HepG2 (cell line): ENCODE measurements around the gene ZDHHC21. TPM values are rescaled to one million over a fixed set of nuclear protein-coding genes. Genes with fewer than 3 reads are reported as not detected.
"Not testable (repeated sequence)": the region's sequence is repeated elsewhere in the genome, so short reads cannot be mapped to it uniquely, and the experiment has no call there.

Experiments
- ATAC-seq: fragments of 200-7000 bp; cut with Tn5 transposase; 3 replicates; pipeline ENCODE4 v1.9.1; 2020; ENCODE audit warnings: mild to moderate bottlenecking, moderate library complexity
- BruUV-seq: library from RNA; stranded (reverse); fragments of 400-500 nt; replicated peaks from 2 replicates; lab custom pipeline; 2021; lab: Mats Ljungman, UMichigan
- CTCF ChIA-PET: fragments of 300-600 bp; formaldehyde crosslinking; extraction: SDS; loops from one replicate; lab custom pipeline; 2021; ENCODE audit warnings: low total read pairs, inconsistent platforms, low intra/inter-chr PET ratio; lab: Yijun Ruan, JAX
- POLR2A ChIA-PET: fragments of 350-600 bp; sonication (Branson Sonifier 250); formaldehyde crosslinking; loops from one replicate; lab custom pipeline; 2020; ENCODE audit warnings: antibody characterized with exemption, inconsistent platforms; lab: Yijun Ruan, JAX
- DNase-seq: peaks from one replicate; pipeline ENCODE4 v3.0.0-alpha.2; 2015; ENCODE audit warnings: low spot score
- FAIRE-seq: peaks from 3 replicates; lab custom pipeline; 2011; peaks lifted over from hg19 to GRCh38; lab: Jason Lieb, UNC
- H2AFZ ChIP-seq: one replicate; pipeline ENCODE4 v1.6.1; 2011; ENCODE audit warnings: low read length, inconsistent platforms
- H3K27ac ChIP-seq: fragments of 300-600 bp; 3 replicates; pipeline ENCODE4 v1.8.0; 2011; ENCODE audit warnings: mixed run types, mild to moderate bottlenecking, mixed read lengths, low read length, inconsistent platforms; ENCODE audit not compliant: insufficient read depth; ENCODE audit errors: extremely low read length
- H3K27me3 ChIP-seq, 2 experiments: fragments of 200-600 bp in 1 of 2; 2 replicates in 1 of 2; 3 replicates in 1 of 2; pipeline versions ENCODE4 v1.6.0 to v1.8.0; 2011; ENCODE audit warnings: low read length in 2 of 2, mild to moderate bottlenecking in 2 of 2, moderate library complexity in 2 of 2, inconsistent platforms in 1 of 2; ENCODE audit not compliant: insufficient read depth in 2 of 2, control insufficient read depth in 1 of 2
- H3K36me3 ChIP-seq, 2 experiments: fragments of 200-600 bp in 1 of 2; replicated peaks in 1 of 2; 2 replicates in 1 of 2; 3 replicates in 1 of 2; pipeline versions ENCODE4 v1.5.1 to v1.8.0; 2011; ENCODE audit warnings: low read length in 2 of 2, inconsistent platforms in 1 of 2; ENCODE audit not compliant: insufficient read depth in 2 of 2, control insufficient read depth in 1 of 2
- H3K4me1 ChIP-seq: 2 replicates; pipeline ENCODE4 v1.5.1; 2012; ENCODE audit warnings: low read length, inconsistent platforms; ENCODE audit not compliant: insufficient read depth
- H3K4me2 ChIP-seq: 2 replicates; pipeline ENCODE4 v1.6.0; 2011; ENCODE audit warnings: low read depth, low read length, inconsistent platforms
- H3K4me3 ChIP-seq, 3 experiments: fragments of 200-600 bp in 1 of 3; sonication (generic), shearing (Covaris generic) in 1 of 3; replicated peaks in 1 of 3; 2 replicates each; pipeline ENCODE4 v1.5.1; 2011 to 2016; ENCODE audit warnings: low read length in 3 of 3, inconsistent platforms in 2 of 3, low read depth in 2 of 3, mild to moderate bottlenecking in 2 of 3, control low read depth in 1 of 3, mixed read lengths in 1 of 3; ENCODE audit not compliant: insufficient read depth in 1 of 3
- H3K79me2 ChIP-seq: one replicate; pipeline ENCODE4 v1.6.1; 2011; ENCODE audit warnings: low read length, inconsistent platforms; ENCODE audit not compliant: insufficient read depth
- H3K9ac ChIP-seq: 2 replicates; pipeline ENCODE4 v1.6.0; 2011; ENCODE audit warnings: mild to moderate bottlenecking, low read depth, low read length, inconsistent platforms; ENCODE audit not compliant: insufficient read depth
- H3K9me3 ChIP-seq: 2 replicates; pipeline ENCODE4 v1.5.1; 2012; ENCODE audit warnings: mild to moderate bottlenecking, low read length
- H4K20me1 ChIP-seq: 2 replicates; pipeline ENCODE4 v1.6.0; 2011; ENCODE audit warnings: inconsistent platforms, mild to moderate bottlenecking, low read length, moderate library complexity; ENCODE audit not compliant: insufficient read depth
- ZBTB2 ChIP-seq: sonication (generic); formaldehyde crosslinking; IDR thresholded peaks from 2 replicates; pipeline ENCODE4 v1.8.0; 2022; ENCODE audit warnings: low read depth, missing genetic modification reagents
- ZNF552 ChIP-seq: sonication (generic); formaldehyde crosslinking; IDR thresholded peaks from 2 replicates; pipeline ENCODE4 v1.9.0; 2022; ENCODE audit warnings: missing genetic modification reagents, mild to moderate bottlenecking, borderline replicate concordance
- ZNF570 ChIP-seq: sonication (generic); formaldehyde crosslinking; IDR thresholded peaks from 2 replicates; pipeline ENCODE4 v1.4.0; 2020; ENCODE audit warnings: mild to moderate bottlenecking, missing genetic modification reagents, borderline replicate concordance
- ZSCAN25 ChIP-seq: sonication (generic); formaldehyde crosslinking; IDR thresholded peaks from 2 replicates; pipeline ENCODE4 v1.8.0; 2022; ENCODE audit warnings: mild to moderate bottlenecking, missing genetic modification reagents
- WGBS: methylation state at CpG from one replicate; pipeline ENCODE4 v1.1.6; 2017; ENCODE audit warnings: low lambda C conversion rate; 5-methylcytosine and 5-hydroxymethylcytosine counted together
- in situ Hi-C: cut with HindIII; loops from 2 replicates; pipeline ENCODE4 v1.10.0; 2017; ENCODE audit warnings: low pct_unique_long_range_greater_than_20kb; ENCODE audit not compliant: extremely low pct_ligation_motif_present
- intact Hi-C: fragments of 100-400 bp; cut with micrococcal nuclease; formaldehyde crosslinking; loops from one replicate; pipeline ENCODE4 v1.10.0; 2022; ENCODE audit not compliant: unreplicated experiment
- polyA plus RNA-seq, 8 experiments: library from polyadenylated mRNA; depleted of rRNA in 3 of 8; stranded (reverse) in 7 of 8; unstranded in 1 of 8; fragments of >200 nt; fragmentation: Illumina TruSeq in 4 of 8; extraction: Trizol in 4 of 8; gene quantifications; 2 replicates each; pipeline versions ENCODE4 v1.2.1 to v1.2.3, GENCODE V29; 2011 to 2016; ENCODE audit warnings: low read depth in 4 of 8, missing spikeins in 1 of 8, mixed read lengths in 1 of 8; ENCODE audit not compliant: insufficient read depth in 1 of 8
- total RNA-seq, 5 experiments: library from RNA; depleted of rRNA; stranded (reverse); fragments of >200 nt; fragmentation: Illumina TruSeq; extraction: Trizol; gene quantifications; 2 replicates each; pipeline ENCODE4 v1.2.3, GENCODE V29; 2016; ENCODE audit warnings: low read depth in 1 of 5

The ZDHHC21 gene
- total and polyA plus RNA-seq, 2 of the 13 experiments (the other 11 are each of a cell fraction or from before 2014, with no cell fraction given), result 2.4 to 3.7 TPM

- WGBS, result 91% methylated on average over 4 of the region's 4 CpGs
Observed at GRCh38 chr9:14682616-14683015, 10.6 kb downstream of the ZDHHC21 start.

GRCh38 chr9:14678776-14679175 lies 14.5 kb downstream of the ZDHHC21 start:
- ChIA-PET POLR2A (no interaction called here), CTCF (no interaction called here)
- Histone ChIP-seq H3K36me3 (no peaks in the 10 kb centered on the region; a peak in 1 of 5 replicates), H3K9ac (no peak overlapping the region), H3K4me2 (no peak overlapping the region)
- in situ Hi-C loops, result no loop called here
- BruUV-seq, result no TSS peak
- no peak for TF ChIP-seq ZBTB2 (CRISPR knock-in tag)
- no peak for TF ChIP-seq ZNF570 (CRISPR knock-in tag)
- no peak for TF ChIP-seq ZNF552 (CRISPR knock-in tag)
- TF ChIP-seq ZSCAN25, result no peak
- TF ChIP-seq, all 625 proteins: peak for 0
- WGBS, result 96% methylated on average over 3 of the region's 3 CpGs
- no peaks in the 10 kb centered on the region for H3K79me2 ChIP-seq
- H3K27ac ChIP-seq, result no peak overlapping the region
- H3K4me3 ChIP-seq, result no peak overlapping the region
- FAIRE-seq, result no peak
- no peaks in the 10 kb centered on the region for H3K9me3 ChIP-seq
- no peak overlapping the region for H2AFZ ChIP-seq
- no peaks in the 10 kb centered on the region for H4K20me1 ChIP-seq
- H3K4me1 ChIP-seq, result no peaks in the 10 kb centered on the region
- intact Hi-C loops, result no loop called here
- no peak for ATAC-seq
- H3K27me3 ChIP-seq, result no peaks in the 10 kb centered on the region
- no peak for DNase-seq

More at GRCh38 chr9:14682616-14683015, 10.6 kb downstream of the ZDHHC21 start:
- H3K4me2 ChIP-seq, DNase-seq, H2AFZ ChIP-seq, H4K20me1 ChIP-seq, H3K27ac ChIP-seq, FAIRE-seq, H3K79me2 ChIP-seq, H3K9ac ChIP-seq, H3K27me3 ChIP-seq, H3K4me1 ChIP-seq, ATAC-seq, H3K4me3 ChIP-seq, H3K36me3 ChIP-seq, BruUV-seq, CTCF ChIA-PET, intact Hi-C loops, POLR2A ChIA-PET, in situ Hi-C loops, H3K9me3 ChIP-seq: not testable (repeated sequence)
